ENCODE results near the gene MRPL38.

GRCh38 chr17:75902406-75902805 lies 2.3 kb downstream of the MRPL38 start:
- TF ChIP-seq POLR2A (IDR thresholded peaks at IDR 0.05; ENCODE audit: borderline replicate concordance, extremely low read depth, insufficient read depth, insufficient read length): no peak
- no peak for TF ChIP-seq EZH2 (IDR thresholded peaks at IDR 0.05)
- no peak for TF ChIP-seq CTCF (IDR thresholded peaks at IDR 0.05 in 2 of 3, conservative IDR thresholded peaks at IDR 0.05 in 1 of 3; ENCODE audit: borderline replicate concordance in 1 of 3, insufficient read depth in 1 of 3, low read depth in 2 of 3, low read length in 2 of 3)
- TF ChIP-seq EZH2phosphoT487 (IDR thresholded peaks at IDR 0.05; ENCODE audit: borderline replicate concordance): no peak
- no peak for TF ChIP-seq TCF7L2 (IDR thresholded peaks at IDR 0.05; ENCODE audit: borderline replicate concordance, extremely low read depth, insufficient read depth, insufficient read length)
- TF ChIP-seq EGR1 (IDR thresholded peaks at IDR 0.05; ENCODE audit: low read depth): no peak
- TF ChIP-seq CEBPB (IDR thresholded peaks at IDR 0.05; ENCODE audit: low read depth): no peak
- TF ChIP-seq SRF (IDR thresholded peaks at IDR 0.05; ENCODE audit: low read depth): no peak
- no peak for TF ChIP-seq RAD21 (IDR thresholded peaks at IDR 0.05; ENCODE audit: low read depth)
- no peak for TF ChIP-seq POLR2AphosphoS5 (IDR thresholded peaks at IDR 0.05; ENCODE audit: low read depth, low read length)
